ENCODE data around the gene NPM1.

DNA sequence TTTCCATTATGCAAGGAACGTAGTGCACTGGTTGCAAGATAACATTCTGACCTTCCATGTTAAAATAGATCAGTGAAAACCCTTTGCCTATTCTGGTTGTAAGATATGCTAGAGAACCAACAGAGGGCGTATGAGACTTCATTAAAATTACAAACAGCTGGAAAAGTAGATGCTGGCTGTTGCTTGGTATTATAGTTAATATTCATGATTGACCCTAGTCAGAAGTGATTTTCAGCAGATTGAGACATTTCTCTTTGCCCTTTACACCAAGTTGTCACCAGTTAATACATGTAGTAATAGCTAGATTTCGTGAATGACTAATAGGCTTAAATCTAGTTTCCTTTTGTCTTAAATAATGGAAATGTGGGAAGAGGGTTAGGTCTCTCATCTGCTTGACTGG is 18.0 kb downstream of the NPM1 start:
- no peak for TF ChIP-seq RAD21 (IDR thresholded peaks at IDR 0.05; ENCODE audit: low read depth)
- no peak for TF ChIP-seq CEBPB (IDR thresholded peaks at IDR 0.05)
- TF ChIP-seq, protein P1, sequence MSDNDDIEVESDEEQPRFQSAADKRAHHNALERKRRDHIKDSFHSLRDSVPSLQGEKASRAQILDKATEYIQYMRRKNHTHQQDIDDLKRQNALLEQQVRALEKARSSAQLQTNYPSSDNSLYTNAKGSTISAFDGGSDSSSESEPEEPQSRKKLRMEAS (IDR thresholded peaks at IDR 0.05) = no peak
- TF ChIP-seq EP300 (IDR thresholded peaks at IDR 0.05; ENCODE audit: borderline replicate concordance) = no peak
- no peak for TF ChIP-seq ZBTB7A (IDR thresholded peaks at IDR 0.05; ENCODE audit: low read depth)
- TF ChIP-seq TAF1 (IDR thresholded peaks at IDR 0.05; ENCODE audit: low read depth) = no peak
- TF ChIP-seq YY1 (IDR thresholded peaks at IDR 0.05; ENCODE audit: low read depth) = no peak
- TF ChIP-seq CREB1 (IDR thresholded peaks at IDR 0.05; ENCODE audit: low read depth) = no peak
